ENCODE measurements around the gene RLF.
"Not testable (repeated sequence)": the region's sequence is repeated elsewhere in the genome, so short reads cannot be mapped to it uniquely, and the experiment has no call there.

Gene RLF

GRCh38 chr1:40210511-40211204 lies 49.5 kb downstream of the RLF start:
- no peak overlapping the region for H3K27ac ChIP-seq (ENCODE audit: low read depth, low read length)
- no peak overlapping the region for H2AK5ac ChIP-seq (ENCODE audit: low read length)
- no peaks in the 10 kb centered on the region for H3K79me1 ChIP-seq (ENCODE audit: low read length)
- H3K56ac ChIP-seq (ENCODE audit: low read length): no peak overlapping the region
- WGBS (ENCODE audit: extremely low coverage, insufficient coverage, low lambda C conversion rate): no CpG with 5 or more reads among the region's 3 CpGs
- H3K4me1 ChIP-seq (ENCODE audit: control insufficient read depth, low read depth, low read length): no peaks in the 10 kb centered on the region
- H3K4me2 ChIP-seq (ENCODE audit: low read length): no peak overlapping the region
- DNase-seq: no peak
- H3K36me3 ChIP-seq (ENCODE audit: control insufficient read depth, insufficient read depth, low read length): no peaks in the 10 kb centered on the region
- no peak overlapping the region for H2BK5ac ChIP-seq (ENCODE audit: low read length)
- no peak overlapping the region for H3K4me3 ChIP-seq (ENCODE audit: low read length)
- H3K4ac ChIP-seq (ENCODE audit: low read depth, low read length): no peak overlapping the region
- H4K8ac ChIP-seq (ENCODE audit: low read depth, low read length): no peak overlapping the region
- no peak overlapping the region for H3K18ac ChIP-seq (ENCODE audit: low read length)
- no peak overlapping the region for H3K9ac ChIP-seq (ENCODE audit: low read length)
- no peak overlapping the region for H3K23ac ChIP-seq (ENCODE audit: low read length)
- H3K79me2 ChIP-seq (ENCODE audit: control insufficient read depth, insufficient read depth, low read length): no peaks in the 10 kb centered on the region
- H2BK120ac ChIP-seq (ENCODE audit: low read depth, low read length): no peak overlapping the region
- no peak overlapping the region for H2BK15ac ChIP-seq (replicated peaks; ENCODE audit: low read depth)
- no peaks in the 10 kb centered on the region for H3K27me3 ChIP-seq (ENCODE audit: insufficient read depth, low read length, poor library complexity)
- H4K5ac ChIP-seq (ENCODE audit: low read length): no peak overlapping the region

GRCh38 chr1:40218333-40218732 lies 57.1 kb downstream of the RLF start:
- WGBS (ENCODE audit: extremely low coverage, insufficient coverage, low lambda C conversion rate): no CpG with 5 or more reads among the region's 5 CpGs
- Histone ChIP-seq H4K8ac (ENCODE audit: low read depth, low read length) (no peak overlapping the region), H2BK120ac (ENCODE audit: low read depth, low read length) (no peak overlapping the region), H3K27me3 (ENCODE audit: insufficient read depth, low read length, poor library complexity) (no peaks in the 10 kb centered on the region), H2AK5ac (ENCODE audit: low read length) (no peak overlapping the region), H3K79me1 (ENCODE audit: low read length) (no peaks in the 10 kb centered on the region), H4K5ac (ENCODE audit: low read length) (no peak overlapping the region), H2BK15ac (replicated peaks; ENCODE audit: low read depth) (no peak overlapping the region), H3K4ac (ENCODE audit: low read depth, low read length) (no peak overlapping the region), H3K4me3 (ENCODE audit: low read length) (no peak overlapping the region), H3K27ac (ENCODE audit: low read depth, low read length) (no peak overlapping the region), H3K18ac (ENCODE audit: low read length) (no peak overlapping the region), H3K4me2 (ENCODE audit: low read length) (no peak overlapping the region), H3K23ac (ENCODE audit: low read length) (no peak overlapping the region), H2BK5ac (ENCODE audit: low read length) (no peak overlapping the region), H3K79me2 (ENCODE audit: control insufficient read depth, insufficient read depth, low read length) (no peaks in the 10 kb centered on the region), H3K9ac (ENCODE audit: low read length) (no peak overlapping the region), H3K56ac (ENCODE audit: low read length) (no peak overlapping the region), H3K4me1 (ENCODE audit: control insufficient read depth, low read depth, low read length) (no peaks in the 10 kb centered on the region), H3K36me3 (ENCODE audit: control insufficient read depth, insufficient read depth, low read length) (no peaks in the 10 kb centered on the region)
- DNase-seq: peak; percentile 2

- H2BK5ac ChIP-seq (ENCODE audit: low read length); H3K4me2 ChIP-seq (ENCODE audit: low read length); DNase-seq; H3K27ac ChIP-seq (ENCODE audit: low read depth, low read length); H3K4me1 ChIP-seq (ENCODE audit: control insufficient read depth, low read depth, low read length); H3K4me3 ChIP-seq (ENCODE audit: low read length); H3K36me3 ChIP-seq (ENCODE audit: control insufficient read depth, insufficient read depth, low read length); H3K18ac ChIP-seq (ENCODE audit: low read length); H4K8ac ChIP-seq (ENCODE audit: low read depth, low read length); H3K79me1 ChIP-seq (ENCODE audit: low read length); H2BK120ac ChIP-seq (ENCODE audit: low read depth, low read length); H3K56ac ChIP-seq (ENCODE audit: low read length); H2AK5ac ChIP-seq (ENCODE audit: low read length); H4K5ac ChIP-seq (ENCODE audit: low read length); H3K27me3 ChIP-seq (ENCODE audit: insufficient read depth, low read length, poor library complexity); H3K79me2 ChIP-seq (ENCODE audit: control insufficient read depth, insufficient read depth, low read length); H3K23ac ChIP-seq (ENCODE audit: low read length); H3K4ac ChIP-seq (ENCODE audit: low read depth, low read length); H2BK15ac ChIP-seq (replicated peaks; ENCODE audit: low read depth); H3K9ac ChIP-seq (ENCODE audit: low read length): not testable (repeated sequence)
- no CpG with 5 or more reads among the region's 18 CpGs for WGBS (ENCODE audit: extremely low coverage, insufficient coverage, low lambda C conversion rate)
These were observed 60.3 kb downstream of the RLF start for GRCh38 chr1:40221471-40221905.

GRCh38 chr1:40221977-40222772 lies 61.0 kb downstream of the RLF start:
- H2BK15ac ChIP-seq (replicated peaks; ENCODE audit: low read depth): no peak overlapping the region
- no peak overlapping the region for H2BK120ac ChIP-seq (ENCODE audit: low read depth, low read length)
- H2AK5ac ChIP-seq (ENCODE audit: low read length): no peak overlapping the region
- no peaks in the 10 kb centered on the region for H3K4me1 ChIP-seq (ENCODE audit: control insufficient read depth, low read depth, low read length)
- WGBS (ENCODE audit: extremely low coverage, insufficient coverage, low lambda C conversion rate): no CpG with 5 or more reads among the region's 3 CpGs
- H3K9ac ChIP-seq (ENCODE audit: low read length): no peak overlapping the region
- no peak overlapping the region for H3K4me3 ChIP-seq (ENCODE audit: low read length)
- no peak overlapping the region for H3K4ac ChIP-seq (ENCODE audit: low read depth, low read length)
- H3K36me3 ChIP-seq (ENCODE audit: control insufficient read depth, insufficient read depth, low read length): no peaks in the 10 kb centered on the region
- no peak for DNase-seq
- no peak overlapping the region for H3K27ac ChIP-seq (ENCODE audit: low read depth, low read length)
- no peak overlapping the region for H3K23ac ChIP-seq (ENCODE audit: low read length)
- no peaks in the 10 kb centered on the region for H3K79me1 ChIP-seq (ENCODE audit: low read length)
- H2BK5ac ChIP-seq (ENCODE audit: low read length): no peak overlapping the region
- H3K4me2 ChIP-seq (ENCODE audit: low read length): no peak overlapping the region
- no peaks in the 10 kb centered on the region for H3K79me2 ChIP-seq (ENCODE audit: control insufficient read depth, insufficient read depth, low read length)
- H3K18ac ChIP-seq (ENCODE audit: low read length): no peak overlapping the region
- H4K8ac ChIP-seq (ENCODE audit: low read depth, low read length): no peak overlapping the region
- no peaks in the 10 kb centered on the region for H3K27me3 ChIP-seq (ENCODE audit: insufficient read depth, low read length, poor library complexity)
- no peak overlapping the region for H3K56ac ChIP-seq (ENCODE audit: low read length)
- H4K5ac ChIP-seq (ENCODE audit: low read length): no peak overlapping the region

GRCh38 chr1:40224040-40224439 lies 62.9 kb downstream of the RLF start:
- no peak overlapping the region for H3K4me2 ChIP-seq (ENCODE audit: low read length)
- H4K5ac ChIP-seq (ENCODE audit: low read length): no peak overlapping the region
- H2AK5ac ChIP-seq (ENCODE audit: low read length): no peak overlapping the region
- no peak overlapping the region for H3K56ac ChIP-seq (ENCODE audit: low read length)
- H2BK15ac ChIP-seq (replicated peaks; ENCODE audit: low read depth): no peak overlapping the region
- H2BK120ac ChIP-seq (ENCODE audit: low read depth, low read length): no peak overlapping the region
- no peaks in the 10 kb centered on the region for H3K79me1 ChIP-seq (ENCODE audit: low read length)
- H3K18ac ChIP-seq (ENCODE audit: low read length): no peak overlapping the region
- no peaks in the 10 kb centered on the region for H3K27me3 ChIP-seq (ENCODE audit: insufficient read depth, low read length, poor library complexity)
- H2BK5ac ChIP-seq (ENCODE audit: low read length): no peak overlapping the region
- no peak overlapping the region for H3K4me3 ChIP-seq (ENCODE audit: low read length)
- no peaks in the 10 kb centered on the region for H3K79me2 ChIP-seq (ENCODE audit: control insufficient read depth, insufficient read depth, low read length)
- H4K8ac ChIP-seq (ENCODE audit: low read depth, low read length): no peak overlapping the region
- H3K36me3 ChIP-seq (ENCODE audit: control insufficient read depth, insufficient read depth, low read length): no peaks in the 10 kb centered on the region
- no CpG with 5 or more reads among the region's 6 CpGs for WGBS (ENCODE audit: extremely low coverage, insufficient coverage, low lambda C conversion rate)
- no peak overlapping the region for H3K23ac ChIP-seq (ENCODE audit: low read length)
- no peak overlapping the region for H3K9ac ChIP-seq (ENCODE audit: low read length)
- peak; percentile 78 for DNase-seq
- no peak overlapping the region for H3K27ac ChIP-seq (ENCODE audit: low read depth, low read length)
- no peaks in the 10 kb centered on the region for H3K4me1 ChIP-seq (ENCODE audit: control insufficient read depth, low read depth, low read length)
- no peak overlapping the region for H3K4ac ChIP-seq (ENCODE audit: low read depth, low read length)

All from mesendoderm (in vitro differentiated cells).